Measurements from ENCODE around the gene POLD2. TPM values are rescaled to one million over a fixed set of nuclear protein-coding genes. Genes with fewer than 3 reads are reported as not detected.

The POLD2 gene
- total RNA-seq, 3 donors from 2014 or later: 38.9 to 49.8 (median 39.7) TPM

- H3K9me3 ChIP-seq: no peaks in the 10 kb centered on the region
- peaks cover 0 to 4% of the 10 kb centered on the region in 2 donors for H3K4me1 ChIP-seq
- TF ChIP-seq POLR2AphosphoS5 (IDR thresholded peaks at IDR 0.05) (no peak), CTCF (IDR thresholded peaks at IDR 0.05) (no peak), POLR2A (IDR thresholded peaks at IDR 0.05) (no peak)
- H3K4me3 ChIP-seq: no peak overlapping the region
- no peak for DNase-seq (ENCODE audit: low spot score in 2 of 2)
- no peaks in the 10 kb centered on the region for H3K36me3 ChIP-seq
- H3K27ac ChIP-seq: no peak overlapping the region
- intact Hi-C loops (cut with DNase I; ENCODE audit: low total_unique reads): no loop called here
- no peaks in the 10 kb centered on the region for H3K27me3 ChIP-seq
These were observed 1.5 kb downstream of the POLD2 start for GRCh38 chr7:44121761-44122420.

- Histone ChIP-seq H3K27ac (no peak overlapping the region), H3K9me3 (no peaks in the 10 kb centered on the region), H3K27me3 (no peaks in the 10 kb centered on the region), H3K4me1 (peaks cover 0 to 4% of the 10 kb centered on the region in 2 donors), H3K4me3 (no peak overlapping the region), H3K36me3 (no peaks in the 10 kb centered on the region)
- intact Hi-C loops (cut with DNase I; ENCODE audit: low total_unique reads): no loop called here
- no peak for TF ChIP-seq POLR2A (IDR thresholded peaks at IDR 0.05)
- TF ChIP-seq CTCF (IDR thresholded peaks at IDR 0.05): no peak
- no peak for TF ChIP-seq POLR2AphosphoS5 (IDR thresholded peaks at IDR 0.05)
- no peak for DNase-seq (ENCODE audit: low spot score in 2 of 2)
These were observed 3.0 kb downstream of the POLD2 start for GRCh38 chr7:44120395-44120794.

GRCh38 chr7:44119829-44120380 lies 3.4 kb downstream of the POLD2 start:
- intact Hi-C loops (cut with DNase I; ENCODE audit: low total_unique reads): no loop called here
- Histone ChIP-seq H3K27me3 (no peaks in the 10 kb centered on the region), H3K27ac (no peak overlapping the region), H3K9me3 (no peaks in the 10 kb centered on the region), H3K36me3 (no peaks in the 10 kb centered on the region), H3K4me3 (no peak overlapping the region), H3K4me1 (peaks cover 0 to 4% of the 10 kb centered on the region in 2 donors)
- TF ChIP-seq POLR2AphosphoS5 (IDR thresholded peaks at IDR 0.05) (no peak), POLR2A (IDR thresholded peaks at IDR 0.05) (no peak), CTCF (IDR thresholded peaks at IDR 0.05) (no peak)
- DNase-seq (ENCODE audit: low spot score in 2 of 2): no peak

- H3K4me1 ChIP-seq: peaks cover 0 to 4% of the 10 kb centered on the region in 2 donors
- H3K27ac ChIP-seq: no peak overlapping the region
- DNase-seq (ENCODE audit: low spot score in 2 of 2): no peak
- intact Hi-C loops (cut with DNase I; ENCODE audit: low total_unique reads): no loop called here
- H3K27me3 ChIP-seq: no peaks in the 10 kb centered on the region
- no peak overlapping the region for H3K4me3 ChIP-seq
- H3K36me3 ChIP-seq: no peaks in the 10 kb centered on the region
- no peaks in the 10 kb centered on the region for H3K9me3 ChIP-seq
- TF ChIP-seq POLR2AphosphoS5 (IDR thresholded peaks at IDR 0.05): no peak
- no peak for TF ChIP-seq CTCF (IDR thresholded peaks at IDR 0.05)
- no peak for TF ChIP-seq POLR2A (IDR thresholded peaks at IDR 0.05)
These were observed 5.4 kb downstream of the POLD2 start for GRCh38 chr7:44117801-44118429.

Data from breast epithelium (tissue), 4 donors.